Activated CD8-positive, alpha-beta memory T cell treated with anti-CD3 and anti-CD28 coated beads for 4 hours (primary cell): ENCODE results near the gene EOLA2.
"Not testable (repeated sequence)": the region's sequence is repeated elsewhere in the genome, so short reads cannot be mapped to it uniquely, and the experiment has no call there.

ENCODE experiments used
- DNase-seq, 2 donors: peaks; one replicate each; pipeline ENCODE4 v3.0.0-alpha.2; 2020; ENCODE audit warnings: low read depth in 2 of 2

EOLA2 gene

DNA sequence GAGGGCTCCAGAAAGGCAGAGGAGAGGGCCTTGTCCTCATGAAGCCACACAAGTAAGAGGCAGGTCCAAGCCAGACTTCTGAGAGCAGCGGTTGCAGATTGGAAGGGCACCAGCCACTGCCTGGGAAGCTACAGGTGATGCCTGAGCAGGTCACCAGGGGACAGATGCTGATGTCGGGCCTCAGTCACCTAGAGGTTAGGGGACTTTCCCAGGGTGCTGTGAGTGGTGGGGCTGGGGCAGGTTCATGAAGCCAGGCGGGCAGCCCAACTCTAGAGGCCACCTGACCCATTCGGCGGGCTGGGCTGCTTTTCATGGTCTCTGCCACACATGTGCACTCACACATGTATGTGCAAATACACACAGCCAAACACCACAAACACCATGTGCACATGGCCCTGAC, 5.3 kb downstream of the EOLA2 start:
- DNase-seq = not testable (repeated sequence)

DNA sequence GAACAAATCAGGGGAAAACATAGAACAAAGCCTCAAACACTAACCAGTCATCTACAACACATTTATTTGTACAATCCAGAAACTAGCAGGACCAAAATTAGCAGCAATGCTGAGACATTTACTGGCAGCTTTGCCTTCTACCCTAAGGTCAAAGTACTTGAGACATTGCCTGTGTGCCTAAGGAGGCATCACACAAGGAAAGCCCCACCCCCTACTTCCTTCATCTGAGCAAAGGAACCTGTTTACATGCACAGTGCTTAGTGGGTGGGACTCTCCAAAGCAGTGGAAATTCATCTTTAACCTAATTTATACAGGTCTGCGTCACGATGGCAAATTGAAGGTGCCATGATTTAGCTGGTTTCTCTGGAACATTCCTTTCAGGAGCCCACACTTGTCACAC, 6.1 kb downstream of the EOLA2 start:
- DNase-seq = not testable (repeated sequence)

GRCh38 chrX:149931355-149931754, 6.9 kb downstream of the EOLA2 start:
- DNase-seq = not testable (repeated sequence)

GRCh38 chrX:149929400-149929799, 8.9 kb downstream of the EOLA2 start, which contains the start of gene HSFX4:
Gene HSFX4, plus strand, starts transcription at chrX:149929573. Its CDS starts 72 bp downstream, at chrX:149929645.
- not testable (repeated sequence) for DNase-seq

DNA sequence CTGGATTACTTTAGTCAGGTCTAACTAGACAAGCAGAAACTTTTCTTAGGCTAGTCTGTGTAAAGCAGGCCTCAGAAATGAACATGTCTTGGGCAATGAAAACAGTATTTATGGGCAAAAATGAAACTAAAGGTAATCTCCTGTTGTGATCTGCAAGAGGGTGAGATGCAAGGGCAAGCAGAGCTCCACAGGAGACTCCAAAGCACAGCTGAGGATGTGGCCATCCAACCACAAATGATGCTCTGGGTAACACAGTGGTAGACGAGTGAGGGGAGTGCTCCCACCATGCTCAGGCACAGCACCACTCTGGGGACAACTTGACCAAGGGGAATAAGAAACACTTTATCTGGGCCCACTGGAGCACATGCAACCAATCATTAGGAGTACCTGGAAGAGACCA, 9.7 kb downstream of the EOLA2 start:
- not testable (repeated sequence) for DNase-seq

DNA sequence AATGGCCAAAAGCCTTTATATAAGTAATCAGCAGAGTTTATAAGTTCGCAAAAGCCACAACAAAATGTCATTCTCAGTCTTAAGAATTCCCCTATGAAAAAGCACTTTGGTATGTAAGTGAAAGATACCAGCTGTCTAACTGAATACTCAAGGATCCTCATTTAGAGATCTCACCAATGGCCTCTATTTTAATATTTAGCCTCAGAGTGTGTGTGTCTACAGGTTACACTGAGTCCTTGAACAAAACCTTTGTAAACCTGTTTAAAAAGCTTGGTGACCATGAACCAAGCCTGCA, 10.4 kb downstream of the EOLA2 start:
- DNase-seq = not testable (repeated sequence)

- DNase-seq = not testable (repeated sequence)
Measured at GRCh38 chrX:149927245-149927963, 10.9 kb downstream of the EOLA2 start.

DNA sequence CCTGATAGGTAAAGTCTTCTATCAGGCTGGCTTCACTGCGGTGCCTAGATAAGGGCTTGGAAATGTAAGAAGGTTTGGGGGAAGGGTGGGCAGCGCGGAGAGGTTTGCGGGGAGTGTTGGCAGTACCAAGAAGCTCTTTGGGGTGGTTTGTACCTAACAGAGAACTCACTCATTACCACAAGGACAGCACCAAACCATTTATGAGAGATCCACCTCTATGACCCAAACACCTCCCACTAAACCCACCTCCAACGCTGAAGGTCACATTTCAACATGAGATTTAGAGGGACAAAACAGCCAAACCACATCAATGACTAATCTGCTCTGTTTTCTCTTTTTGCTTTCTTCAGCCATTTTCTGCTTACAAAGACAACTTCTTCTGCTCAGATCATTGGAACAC, 13.9 kb downstream of the EOLA2 start:
- not testable (repeated sequence) for DNase-seq

- DNase-seq = not testable (repeated sequence)
Measured at GRCh38 chrX:149923836-149924235, 14.5 kb downstream of the EOLA2 start.

- no peak for DNase-seq
Measured at GRCh38 chrX:149916745-149917392, 21.4 kb downstream of the EOLA2 start.

DNA sequence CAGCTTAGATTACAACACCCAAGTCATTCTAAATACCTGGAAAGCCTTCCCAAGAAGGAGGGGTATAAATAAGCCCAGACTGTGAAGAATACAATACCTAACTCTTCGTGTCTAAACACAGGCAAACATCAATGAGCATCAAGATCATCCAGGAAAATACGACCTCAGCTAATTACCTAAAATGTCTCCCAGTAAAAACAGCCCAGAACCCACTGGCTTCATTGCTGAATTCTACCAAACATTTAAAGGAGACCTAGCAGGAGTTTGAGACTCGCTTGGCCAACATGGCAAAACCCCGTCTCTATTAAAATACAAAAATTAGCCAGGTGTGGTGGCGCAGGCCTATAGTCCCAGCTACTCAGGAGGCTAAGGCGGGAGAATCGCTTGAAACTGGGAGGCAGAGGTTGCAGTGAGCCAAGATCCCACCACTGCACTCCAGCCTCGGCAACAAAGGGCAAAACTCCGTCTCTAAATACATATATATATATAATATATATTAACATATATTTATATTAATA, 28.1 kb downstream of the EOLA2 start:
- DNase-seq = no peak

DNA sequence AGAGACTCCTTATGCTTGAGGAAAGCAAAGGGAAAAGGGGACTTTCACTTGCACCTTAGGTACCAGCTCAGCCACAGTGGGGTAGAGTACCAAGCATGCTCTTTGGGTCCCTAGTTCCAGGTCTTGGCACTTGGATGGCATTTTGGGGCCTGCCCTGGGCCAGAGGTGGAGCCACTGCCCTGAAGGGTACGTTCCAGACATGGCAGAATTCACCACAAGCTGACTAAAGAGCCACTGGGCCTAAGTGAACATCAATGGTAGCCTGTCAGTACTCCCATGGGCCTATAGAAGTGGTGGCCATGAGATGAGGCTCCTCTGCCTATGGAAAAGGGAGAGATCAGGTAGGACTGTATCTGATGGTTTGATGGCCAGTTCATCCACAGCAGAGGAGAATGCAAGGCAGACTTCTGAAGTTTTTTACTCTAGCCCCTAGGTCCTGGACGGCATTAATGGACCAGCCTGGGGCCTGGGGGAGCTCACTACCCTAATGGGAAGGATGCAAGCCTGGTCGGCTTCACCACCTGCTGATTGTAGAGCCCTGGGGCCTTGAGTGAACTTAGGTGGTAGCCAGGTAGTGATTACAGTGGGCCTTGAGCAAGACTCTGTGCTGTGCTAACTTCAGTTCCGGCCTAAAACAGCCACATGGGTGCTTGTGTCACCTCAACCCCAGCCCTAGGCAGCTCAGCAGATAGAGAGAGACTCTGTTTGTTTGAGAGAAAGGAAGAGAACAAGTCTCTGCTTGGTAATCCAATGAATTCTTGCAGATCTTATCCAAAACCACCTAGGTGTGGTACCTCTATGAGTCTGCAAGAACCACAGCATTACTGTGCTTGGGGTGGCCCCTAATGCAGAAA, 28.7 kb downstream of the EOLA2 start:
- DNase-seq = no peak

DNA sequence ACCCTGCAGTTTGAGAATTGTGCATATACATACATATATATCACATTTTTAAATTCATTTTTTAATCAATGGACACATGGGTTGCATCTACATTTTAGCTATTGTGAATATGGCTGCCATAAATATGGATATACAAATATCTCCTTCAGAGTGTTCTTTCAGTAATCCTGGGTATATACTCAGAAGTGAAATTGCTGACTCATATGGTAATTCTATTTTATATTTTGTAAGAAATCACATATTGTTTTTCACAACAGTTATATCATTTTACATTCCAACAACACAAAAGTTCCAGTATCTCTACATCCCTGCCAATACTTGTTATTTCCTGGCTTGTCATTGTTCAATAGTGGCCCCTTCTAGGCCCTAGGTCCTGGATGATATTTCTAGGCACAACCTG, 29.6 kb downstream of the EOLA2 start:
- DNase-seq = no peak

DNA sequence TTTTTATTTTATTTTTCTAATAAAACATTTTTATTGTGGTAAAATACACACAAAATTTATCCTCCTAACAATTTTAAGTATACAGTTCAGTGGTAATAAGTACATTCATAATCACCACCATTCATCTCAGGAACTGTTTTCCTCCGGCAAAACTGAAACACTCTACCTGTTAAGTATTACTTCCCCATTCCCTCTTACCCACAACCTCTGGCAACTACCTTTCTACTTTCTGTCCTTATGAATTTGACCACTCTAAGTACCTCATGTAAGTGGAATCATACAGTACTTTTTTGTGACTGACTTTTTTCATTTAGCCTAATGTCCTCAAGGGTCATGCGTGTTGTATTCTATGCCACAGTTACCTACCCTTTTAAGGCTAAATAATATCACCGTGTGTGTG, 30.0 kb downstream of the EOLA2 start:
- no peak for DNase-seq

DNA sequence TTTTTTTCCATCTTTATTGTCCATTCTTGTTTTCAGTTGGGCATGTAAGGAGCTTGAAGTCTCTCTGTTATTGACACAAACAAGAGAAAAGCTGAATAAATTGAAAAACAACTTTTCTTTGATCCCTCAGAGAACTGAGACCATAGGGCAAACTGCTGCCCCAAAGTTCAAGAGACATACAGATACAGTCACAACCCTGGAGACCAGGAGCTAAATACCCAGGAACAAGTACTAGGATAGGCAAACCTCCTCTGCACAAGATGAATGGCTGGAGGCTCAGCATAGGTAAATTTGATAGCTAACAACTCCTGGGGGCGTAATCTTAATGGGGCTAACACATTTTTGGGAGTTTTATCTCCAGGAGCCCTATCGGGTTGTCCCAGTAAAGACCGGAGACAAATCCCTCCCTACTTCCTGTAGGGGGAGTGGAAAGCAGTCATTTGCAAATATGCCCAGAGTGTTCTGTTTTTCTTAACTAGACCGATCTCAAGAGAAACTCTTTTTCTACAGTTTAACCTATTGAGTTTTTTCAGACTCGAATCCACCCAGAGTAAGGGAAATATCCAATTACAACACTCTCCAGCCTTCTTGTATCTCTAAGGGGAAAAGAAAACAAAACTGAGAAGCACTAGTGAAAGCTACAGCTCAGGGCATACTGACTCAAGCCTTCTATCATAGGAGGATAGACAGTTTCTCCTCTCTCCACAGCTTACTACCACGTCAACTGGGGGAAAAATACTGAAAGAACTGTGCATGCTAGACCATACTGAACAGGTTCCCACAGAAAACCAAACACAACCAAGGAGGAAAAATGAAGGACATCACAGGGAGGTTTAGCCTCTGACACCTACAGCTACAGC, 34.2 kb downstream of the EOLA2 start:
- no peak for DNase-seq

- no peak for DNase-seq
Measured at GRCh38 chrX:149898554-149898953, 39.7 kb downstream of the EOLA2 start.

- not testable (repeated sequence) for DNase-seq
Measured at GRCh38 chrX:149890828-149891227, 47.5 kb downstream of the EOLA2 start.
